Pericardium fibroblast (primary cell): ENCODE measurements around the gene COL1A2. TPM values are rescaled to one million over a fixed set of nuclear protein-coding genes. Genes with fewer than 3 reads are reported as not detected.

ENCODE experiments used
- total RNA-seq: library from RNA; depleted of rRNA; stranded (reverse); fragments of >200 nt; gene quantifications from 2 replicates; pipeline ENCODE4 v1.2.3, GENCODE V29; 2015

The COL1A2 gene
- 7,471 and 8,614 TPM in 2 replicates for total RNA-seq

GRCh38 chr7:94394437-94395140 is at the start of gene COL1A2:
Gene COL1A2 (plus strand): TSS chr7:94394895. CDS start chr7:94395032, 137 bp downstream.

Other genes with a start within 250 kb of the COL1A2 start
- 6.2 and 7.4 TPM in 2 replicates for gene CASD1, start 114.9 kb downstream of the COL1A2 start, total RNA-seq